ENCODE data around the gene ARHGEF40. TPM values are rescaled to one million over a fixed set of nuclear protein-coding genes. Genes with fewer than 3 reads are reported as not detected.

ARHGEF40 gene
- total and polyA plus RNA-seq, 2 experiments from 2014 or later, result 22.4 to 56.6 TPM

DNA sequence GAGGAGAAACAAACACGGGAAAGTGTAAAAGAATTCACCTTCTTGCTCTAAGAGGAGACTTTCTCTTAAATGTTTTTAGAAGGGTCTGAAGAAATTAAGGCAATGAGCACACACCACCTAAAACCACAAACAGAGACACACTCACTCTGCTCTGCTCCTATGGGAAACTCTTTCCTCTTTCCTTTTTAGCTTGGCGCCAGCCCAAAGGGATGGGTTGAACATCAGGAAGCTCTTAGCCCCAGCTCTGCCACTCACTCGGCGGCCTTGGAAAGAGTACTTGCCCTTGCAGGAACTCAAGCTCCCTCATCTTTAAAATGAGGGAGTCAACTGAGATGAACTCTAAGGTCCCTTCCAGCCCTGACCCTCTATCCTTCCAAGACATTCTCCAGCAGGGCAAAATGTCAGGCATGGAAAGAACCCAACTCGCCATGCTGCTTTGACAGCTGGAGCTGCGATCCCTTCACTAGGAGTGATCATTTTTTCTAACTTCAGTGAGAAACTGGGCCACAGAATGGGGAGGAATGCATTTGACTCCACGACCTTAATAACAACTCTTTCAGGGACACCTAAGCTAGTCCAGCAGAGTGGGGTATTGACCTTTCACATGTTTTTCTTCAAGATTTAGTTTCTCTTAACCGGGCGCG, 13.5 kb upstream of the ARHGEF40 start:
- Histone ChIP-seq H3K4me1 (ENCODE audit: insufficient read depth) (peaks cover 15% of the 10 kb centered on the region; the same call in 1 of the 2 replicates), H3K9ac (no peak overlapping the region), H2AFZ (peak overlapping the region; percentile 14; the same call in 1 of the 2 replicates), H3K9me3 (ENCODE audit: low read depth) (no peaks in the 10 kb centered on the region), H3K9me2 (ENCODE audit: insufficient read depth) (no peaks in the 10 kb centered on the region), H3K4me2 (ENCODE audit: unreplicated experiment) (peak overlapping the region; percentile 41), H3K4me3 (no peak overlapping the region), H3K36me3 (ENCODE audit: low read depth) (no peaks in the 10 kb centered on the region), H3K27ac (no peak overlapping the region), H3F3A (ENCODE audit: insufficient read depth) (no peaks in the 10 kb centered on the region), H3K79me2 (ENCODE audit: insufficient read depth) (no peaks in the 10 kb centered on the region), H4K20me1 (ENCODE audit: insufficient read depth) (no peaks in the 10 kb centered on the region), H3K27me3 (replicated peaks; ENCODE audit: insufficient read depth) (no peaks in the 10 kb centered on the region)
- WGBS, 2 experiments (ENCODE audit: low coverage in 1 of 2, low lambda C conversion rate in 2 of 2, missing lambda C conversion rate in 2 of 2), result 59 to 62% methylated on average over 10 of the region's 10 CpGs
- peak; percentile 69 for DNase-seq
- no peak for TF ChIP-seq EZH2phosphoT487 (IDR thresholded peaks at IDR 0.05; ENCODE audit: insufficient read depth, low read depth)
- TF ChIP-seq EZH2 (IDR thresholded peaks at IDR 0.05; ENCODE audit: insufficient read depth, poor library complexity, severe bottlenecking), result no peak
- in situ Hi-C loops (cut with MboI), result no loop called here

DNA sequence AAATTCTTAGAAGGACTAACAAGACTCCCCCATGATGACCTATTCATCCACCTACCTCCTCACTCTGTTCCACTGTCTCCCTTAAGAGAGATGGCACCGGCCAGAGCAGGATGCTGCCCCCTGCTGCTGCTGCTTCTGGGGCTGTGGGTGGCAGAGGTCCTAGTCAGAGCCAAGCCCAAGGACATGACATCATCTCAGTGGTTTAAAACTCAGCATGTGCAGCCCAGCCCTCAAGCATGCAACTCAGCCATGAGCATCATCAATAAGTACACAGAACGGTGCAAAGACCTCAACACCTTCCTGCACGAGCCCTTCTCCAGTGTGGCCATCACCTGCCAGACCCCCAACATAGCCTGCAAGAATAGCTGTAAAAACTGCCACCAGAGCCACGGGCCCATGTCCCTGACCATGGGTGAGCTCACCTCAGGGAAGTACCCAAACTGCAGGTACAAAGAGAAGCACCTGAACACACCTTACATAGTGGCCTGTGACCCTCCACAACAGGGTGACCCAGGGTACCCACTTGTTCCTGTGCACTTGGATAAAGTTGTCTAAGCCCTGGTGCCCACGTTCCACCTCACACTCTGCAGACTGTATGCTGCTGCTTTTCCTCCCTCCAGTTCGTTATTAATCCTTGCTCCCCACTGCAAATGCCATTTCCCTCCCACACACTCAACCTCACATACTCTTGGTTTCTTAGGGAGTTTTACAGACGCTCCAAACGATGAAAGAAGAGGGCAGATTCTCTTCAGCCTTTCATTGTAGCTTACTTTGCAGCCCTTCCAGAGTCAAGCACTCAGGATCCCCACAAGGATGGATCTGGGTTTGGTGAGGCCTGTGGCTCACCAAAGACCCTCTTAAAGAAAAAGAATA, 12.1 kb upstream of the ARHGEF40 start, which contains the start of gene RNASE8:
TSS of gene RNASE8 (plus strand) at position 20 of the 873 bp plus-strand sequence. CDS start at position 91, 71 bp downstream.
- no peaks in the 10 kb centered on the region for H3K79me2 ChIP-seq (ENCODE audit: insufficient read depth)
- WGBS, 2 experiments (ENCODE audit: low coverage in 1 of 2, low lambda C conversion rate in 2 of 2, missing lambda C conversion rate in 2 of 2), result 75 to 81% methylated on average over 8 of the region's 8 CpGs
- in situ Hi-C loops (cut with MboI), result no loop called here
- H3K27me3 ChIP-seq (replicated peaks; ENCODE audit: insufficient read depth), result no peaks in the 10 kb centered on the region
- H2AFZ ChIP-seq, result peak within 1 kb of the TSS; percentile 14; the same call in 1 of the 2 replicates
- peak; percentile 73 for DNase-seq
- H3K36me3 ChIP-seq (ENCODE audit: low read depth), result no peaks in the 10 kb centered on the region
- no peak for TF ChIP-seq EZH2 (IDR thresholded peaks at IDR 0.05; ENCODE audit: insufficient read depth, poor library complexity, severe bottlenecking)
- no peak for TF ChIP-seq EZH2phosphoT487 (IDR thresholded peaks at IDR 0.05; ENCODE audit: insufficient read depth, low read depth)
- H3K9me2 ChIP-seq (ENCODE audit: insufficient read depth), result no peaks in the 10 kb centered on the region
- no peak within 1 kb of the TSS for H3K27ac ChIP-seq
- peak within 1 kb of the TSS; percentile 41 for H3K4me2 ChIP-seq (ENCODE audit: unreplicated experiment)
- 0 out of 2 replicates have a peak, but pooled peaks cover under 1% of the 10 kb centered on the region for H3F3A ChIP-seq (ENCODE audit: insufficient read depth)
- no peak within 1 kb of the TSS for H3K9ac ChIP-seq
- H3K4me1 ChIP-seq (ENCODE audit: insufficient read depth), result peaks cover 18% of the 10 kb centered on the region
- no peaks in the 10 kb centered on the region for H3K9me3 ChIP-seq (ENCODE audit: low read depth)
- H3K4me3 ChIP-seq, result no peak within 1 kb of the TSS
- H4K20me1 ChIP-seq (ENCODE audit: insufficient read depth), result no peaks in the 10 kb centered on the region

DNA sequence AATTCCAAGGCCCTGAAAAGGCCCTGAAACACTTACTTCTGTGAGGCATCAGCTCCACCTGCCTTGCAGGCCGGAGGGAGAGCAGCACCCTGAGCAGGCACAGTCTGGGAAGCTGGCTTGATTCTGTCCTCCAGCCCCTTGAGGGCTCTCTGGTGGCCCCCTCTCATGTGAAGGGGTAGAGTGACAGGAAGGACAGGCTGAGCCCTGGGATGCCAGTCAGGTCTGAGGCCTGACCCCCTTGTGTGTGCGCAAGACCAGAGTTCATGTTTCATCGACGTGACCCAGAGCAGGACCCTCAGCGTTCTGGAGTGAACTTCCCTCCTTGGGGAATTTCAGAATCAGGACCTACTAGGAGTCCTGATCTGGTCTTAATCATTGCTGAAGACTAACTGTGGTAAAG, 11.2 kb upstream of the ARHGEF40 start:
- no peak overlapping the region for H3K9ac ChIP-seq
- in situ Hi-C loops (cut with MboI), result no loop called here
- no peaks in the 10 kb centered on the region for H3K36me3 ChIP-seq (ENCODE audit: low read depth)
- TF ChIP-seq EZH2phosphoT487 (IDR thresholded peaks at IDR 0.05; ENCODE audit: insufficient read depth, low read depth) (no peak), EZH2 (IDR thresholded peaks at IDR 0.05; ENCODE audit: insufficient read depth, poor library complexity, severe bottlenecking) (no peak)
- H3K9me2 ChIP-seq (ENCODE audit: insufficient read depth), result no peaks in the 10 kb centered on the region
- no peak overlapping the region for H2AFZ ChIP-seq
- peaks cover 9% of the 10 kb centered on the region; the same call in 1 of the 2 replicates for H3F3A ChIP-seq (ENCODE audit: insufficient read depth)
- H3K27me3 ChIP-seq (replicated peaks; ENCODE audit: insufficient read depth), result no peaks in the 10 kb centered on the region
- no peaks in the 10 kb centered on the region for H3K79me2 ChIP-seq (ENCODE audit: insufficient read depth)
- H3K4me2 ChIP-seq (ENCODE audit: unreplicated experiment), result no peak overlapping the region
- no peak overlapping the region for H3K27ac ChIP-seq
- H4K20me1 ChIP-seq (ENCODE audit: insufficient read depth), result no peaks in the 10 kb centered on the region
- DNase-seq, result no peak
- no peak overlapping the region for H3K4me3 ChIP-seq
- WGBS, 2 experiments (ENCODE audit: low coverage in 1 of 2, low lambda C conversion rate in 2 of 2, missing lambda C conversion rate in 2 of 2), result 89 to 96% methylated on average over 5 of the region's 5 CpGs
- peaks cover 26% of the 10 kb centered on the region for H3K4me1 ChIP-seq (ENCODE audit: insufficient read depth)
- no peaks in the 10 kb centered on the region for H3K9me3 ChIP-seq (ENCODE audit: low read depth)

DNA sequence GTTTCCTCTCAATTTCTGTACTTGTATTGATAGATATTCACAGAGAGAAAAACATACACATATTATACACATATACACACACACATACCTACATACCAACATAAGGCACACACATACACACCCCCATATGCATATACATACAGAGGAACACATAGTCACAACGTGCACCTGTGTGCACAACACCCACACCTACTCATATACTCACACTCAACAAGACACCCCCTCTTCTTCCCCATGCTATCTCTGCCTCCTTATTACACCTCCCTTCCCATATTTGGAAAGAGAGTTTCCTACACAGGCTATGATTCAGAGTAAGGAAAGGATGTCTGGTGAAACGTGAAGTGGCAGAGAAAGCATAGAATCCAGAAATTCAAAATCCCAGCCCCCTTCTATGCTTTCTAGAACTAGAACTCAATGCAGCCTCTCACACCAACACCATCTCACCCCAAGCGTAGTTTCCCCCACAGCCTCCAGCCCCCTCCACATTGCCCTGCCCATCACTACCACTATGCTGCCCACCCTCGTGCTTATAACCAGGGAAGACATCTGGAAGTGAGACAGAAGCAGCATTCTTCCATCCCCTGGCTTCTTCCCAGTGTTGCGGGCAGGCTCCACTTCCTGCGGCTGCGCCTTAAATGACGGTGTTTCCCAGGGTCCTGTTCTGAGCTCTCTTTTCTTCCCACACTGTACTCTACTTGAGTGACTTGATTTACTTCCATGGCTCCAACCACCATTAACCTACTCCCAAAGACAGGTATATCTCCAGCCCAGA, 10.1 kb upstream of the ARHGEF40 start:
- in situ Hi-C loops (cut with MboI), result no loop called here
- peak; percentile 45 for DNase-seq
- Histone ChIP-seq H3K27me3 (replicated peaks; ENCODE audit: insufficient read depth) (no peaks in the 10 kb centered on the region), H3K9ac (no peak overlapping the region), H3K36me3 (ENCODE audit: low read depth) (no peaks in the 10 kb centered on the region), H3K9me2 (ENCODE audit: insufficient read depth) (no peaks in the 10 kb centered on the region), H4K20me1 (ENCODE audit: insufficient read depth) (no peaks in the 10 kb centered on the region), H3K4me2 (ENCODE audit: unreplicated experiment) (no peak overlapping the region), H3K4me1 (ENCODE audit: insufficient read depth) (peaks cover 28% of the 10 kb centered on the region), H3F3A (ENCODE audit: insufficient read depth) (peaks cover 10% of the 10 kb centered on the region; the same call in 1 of the 2 replicates), H3K4me3 (no peak overlapping the region), H3K9me3 (ENCODE audit: low read depth) (no peaks in the 10 kb centered on the region), H2AFZ (no peak overlapping the region), H3K27ac (no peak overlapping the region), H3K79me2 (ENCODE audit: insufficient read depth) (no peaks in the 10 kb centered on the region)
- 49 to 52% methylated on average over 8 of the region's 8 CpGs for WGBS, 2 experiments (ENCODE audit: low coverage in 1 of 2, low lambda C conversion rate in 2 of 2, missing lambda C conversion rate in 2 of 2)
- no peak for TF ChIP-seq EZH2 (IDR thresholded peaks at IDR 0.05; ENCODE audit: insufficient read depth, poor library complexity, severe bottlenecking)
- no peak for TF ChIP-seq EZH2phosphoT487 (IDR thresholded peaks at IDR 0.05; ENCODE audit: insufficient read depth, low read depth)

Data from GM23248 (cell line).